Lung (tissue), 12 donors: ENCODE results near the gene CNIH3. TPM values are rescaled to one million over a fixed set of nuclear protein-coding genes. Genes with fewer than 3 reads are reported as not detected.

ENCODE experiments used
- ATAC-seq: fragments of 200-7000 bp; cut with Tn5 transposase; one replicate; pipeline ENCODE4 v1.9.1; 2020; ENCODE audit warnings: moderate number of reproducible peaks; ENCODE audit not compliant: insufficient read depth, low FRiP score
- DNase-seq, 3 donors: peaks; one replicate each; pipeline ENCODE4 v3.0.0-alpha.2; 2013 to 2017
- H3K27ac ChIP-seq, 2 donors: one replicate each; pipeline ENCODE4 v1.5.1; 2013; ENCODE audit warnings: mild to moderate bottlenecking in 2 of 2, moderate library complexity in 2 of 2, control low read depth in 1 of 2, inconsistent platforms in 1 of 2, low read depth in 1 of 2, low read length in 1 of 2
- H3K27me3 ChIP-seq, 3 donors: one replicate each; pipeline ENCODE4 v1.5.1; 2013; ENCODE audit warnings: low read length in 2 of 3; ENCODE audit not compliant: control insufficient read depth in 3 of 3, insufficient read depth in 3 of 3
- H3K36me3 ChIP-seq, 4 donors: one replicate each; pipeline ENCODE4 v1.5.1; 2013; ENCODE audit warnings: low read length in 4 of 4, mild to moderate bottlenecking in 1 of 4, moderate library complexity in 1 of 4; ENCODE audit not compliant: control insufficient read depth in 4 of 4, insufficient read depth in 4 of 4
- H3K4me1 ChIP-seq, 5 donors: one replicate each; pipeline ENCODE4 v1.5.1; 2013; ENCODE audit warnings: low read length in 5 of 5, mild to moderate bottlenecking in 2 of 5, moderate library complexity in 1 of 5; ENCODE audit not compliant: control insufficient read depth in 5 of 5, insufficient read depth in 5 of 5
- H3K4me3 ChIP-seq: one replicate; pipeline ENCODE4 v1.5.1; 2013; ENCODE audit warnings: mild to moderate bottlenecking, control low read depth, moderate library complexity
- H3K9ac ChIP-seq, 2 donors: one replicate each; pipeline ENCODE4 v1.5.1; 2013; ENCODE audit warnings: low read length in 2 of 2, control low read depth in 1 of 2; ENCODE audit not compliant: insufficient read depth in 1 of 2
- H3K9me3 ChIP-seq, 4 donors: one replicate each; pipeline ENCODE4 v1.5.1; 2013; ENCODE audit warnings: low read length in 3 of 4, mild to moderate bottlenecking in 1 of 4, moderate library complexity in 1 of 4; ENCODE audit not compliant: control insufficient read depth in 4 of 4, insufficient read depth in 3 of 4
- WGBS, 2 donors: extraction: QIAGEN DNeasy Blood & Tissue Kit; methylation state at CpG; one replicate each; pipeline ENCODE4 v1.1.7; 2013; 5-methylcytosine and 5-hydroxymethylcytosine counted together
- polyA plus RNA-seq, 2 donors: library from polyadenylated mRNA; stranded (reverse); fragments of 200-250 nt; gene quantifications; one replicate each; pipeline ENCODE4 v1.2.1, GENCODE V29; 2013
- total RNA-seq, 2 donors: library from RNA; depleted of rRNA in 1 of 2; stranded (reverse); fragments of >200 nt in 1 of 2; gene quantifications; one replicate each; pipeline ENCODE4 v1.2.1, GENCODE V29; 2014 to 2021
- TF ChIP-seq, protein P1 (sequence below): IDR thresholded peaks from 2 replicates; pipeline ENCODE4 v1.5.1; 2012; ENCODE audit warnings: mild to moderate bottlenecking; ENCODE audit errors: control extremely low read depth, extremely low read depth
- donor health status: control.
- donor health status: control.
- donor health status: Bipolar disorder and iron deficiency.
- donor health status: healthy.
- donor health status: DM: yes; HTN: yes; CAD: no.

CNIH3 gene
- total and polyA plus RNA-seq, 4 donors, result 0.70 to 5.2 (median 2.9) TPM

DNA sequence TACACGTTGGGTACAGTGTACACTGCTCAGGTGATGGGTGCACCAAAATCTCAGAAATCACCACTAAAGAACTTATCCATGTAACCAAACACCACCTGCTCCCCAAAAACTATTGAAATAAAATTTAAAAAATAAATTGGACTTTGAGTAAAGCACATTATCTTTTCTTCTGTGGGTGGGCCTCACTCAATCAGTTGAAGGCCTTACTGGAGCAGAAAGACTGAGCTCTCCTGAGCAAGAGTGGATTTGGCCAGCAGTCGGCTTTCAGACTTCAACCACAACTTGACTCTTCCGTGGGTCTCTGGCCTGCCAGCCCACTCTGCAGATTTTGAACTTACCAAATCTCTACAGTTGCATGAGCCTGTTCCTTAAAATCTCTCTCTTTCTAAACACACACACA is 78.9 kb downstream of the CNIH3 start:
- no peaks in the 10 kb centered on the region for H3K36me3 ChIP-seq
- peaks cover 0 to 6% (median 0%) of the 10 kb centered on the region in 4 donors for H3K9me3 ChIP-seq
- H3K27me3 ChIP-seq, result no peaks in the 10 kb centered on the region
- H3K27ac ChIP-seq, result no peak overlapping the region
- TF ChIP-seq, protein P1, sequence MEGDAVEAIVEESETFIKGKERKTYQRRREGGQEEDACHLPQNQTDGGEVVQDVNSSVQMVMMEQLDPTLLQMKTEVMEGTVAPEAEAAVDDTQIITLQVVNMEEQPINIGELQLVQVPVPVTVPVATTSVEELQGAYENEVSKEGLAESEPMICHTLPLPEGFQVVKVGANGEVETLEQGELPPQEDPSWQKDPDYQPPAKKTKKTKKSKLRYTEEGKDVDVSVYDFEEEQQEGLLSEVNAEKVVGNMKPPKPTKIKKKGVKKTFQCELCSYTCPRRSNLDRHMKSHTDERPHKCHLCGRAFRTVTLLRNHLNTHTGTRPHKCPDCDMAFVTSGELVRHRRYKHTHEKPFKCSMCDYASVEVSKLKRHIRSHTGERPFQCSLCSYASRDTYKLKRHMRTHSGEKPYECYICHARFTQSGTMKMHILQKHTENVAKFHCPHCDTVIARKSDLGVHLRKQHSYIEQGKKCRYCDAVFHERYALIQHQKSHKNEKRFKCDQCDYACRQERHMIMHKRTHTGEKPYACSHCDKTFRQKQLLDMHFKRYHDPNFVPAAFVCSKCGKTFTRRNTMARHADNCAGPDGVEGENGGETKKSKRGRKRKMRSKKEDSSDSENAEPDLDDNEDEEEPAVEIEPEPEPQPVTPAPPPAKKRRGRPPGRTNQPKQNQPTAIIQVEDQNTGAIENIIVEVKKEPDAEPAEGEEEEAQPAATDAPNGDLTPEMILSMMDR, result no peak
- DNase-seq (no peak), ATAC-seq (no peak)
- peaks cover 0 to 3% (median 0%) of the 10 kb centered on the region in 5 donors for H3K4me1 ChIP-seq
- H3K9ac ChIP-seq, result no peak overlapping the region
- 94 to 95% methylated on average over 3 of the region's 3 CpGs for WGBS, 2 donors
- H3K4me3 ChIP-seq, result no peak overlapping the region

DNA sequence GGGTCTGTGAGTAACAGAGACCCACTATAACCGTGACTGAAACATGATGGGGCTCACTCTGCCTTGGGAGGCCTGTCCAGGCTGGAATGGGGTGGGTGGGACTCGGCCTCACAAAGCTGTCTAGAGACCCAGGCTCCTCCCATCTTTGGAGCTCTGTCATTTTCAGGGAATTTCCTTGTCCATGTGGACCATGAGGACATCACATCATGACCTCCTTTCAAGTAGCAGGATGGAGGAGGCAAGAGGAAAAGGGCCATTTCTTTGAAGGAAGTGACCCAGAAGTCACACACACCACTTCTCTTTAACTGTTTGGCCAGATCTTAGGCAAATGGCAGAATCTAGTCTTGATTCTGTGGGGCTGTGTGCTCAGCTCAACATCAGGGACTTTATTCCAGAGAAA is 79.9 kb downstream of the CNIH3 start:
- no peaks in the 10 kb centered on the region for H3K36me3 ChIP-seq
- DNase-seq, result no peak
- 93% methylated on average over 2 of the region's 2 CpGs for WGBS, 2 donors
- ATAC-seq, result no peak
- H3K27ac ChIP-seq, result no peak overlapping the region
- no peak overlapping the region for H3K4me3 ChIP-seq
- TF ChIP-seq, protein P1, result no peak
- H3K9ac ChIP-seq, result no peak overlapping the region
- no peaks in the 10 kb centered on the region for H3K27me3 ChIP-seq
- H3K9me3 ChIP-seq, result peaks cover 0 to 6% (median 0%) of the 10 kb centered on the region in 4 donors
- H3K4me1 ChIP-seq, result peaks cover 0 to 3% (median 0%) of the 10 kb centered on the region in 5 donors

DNA sequence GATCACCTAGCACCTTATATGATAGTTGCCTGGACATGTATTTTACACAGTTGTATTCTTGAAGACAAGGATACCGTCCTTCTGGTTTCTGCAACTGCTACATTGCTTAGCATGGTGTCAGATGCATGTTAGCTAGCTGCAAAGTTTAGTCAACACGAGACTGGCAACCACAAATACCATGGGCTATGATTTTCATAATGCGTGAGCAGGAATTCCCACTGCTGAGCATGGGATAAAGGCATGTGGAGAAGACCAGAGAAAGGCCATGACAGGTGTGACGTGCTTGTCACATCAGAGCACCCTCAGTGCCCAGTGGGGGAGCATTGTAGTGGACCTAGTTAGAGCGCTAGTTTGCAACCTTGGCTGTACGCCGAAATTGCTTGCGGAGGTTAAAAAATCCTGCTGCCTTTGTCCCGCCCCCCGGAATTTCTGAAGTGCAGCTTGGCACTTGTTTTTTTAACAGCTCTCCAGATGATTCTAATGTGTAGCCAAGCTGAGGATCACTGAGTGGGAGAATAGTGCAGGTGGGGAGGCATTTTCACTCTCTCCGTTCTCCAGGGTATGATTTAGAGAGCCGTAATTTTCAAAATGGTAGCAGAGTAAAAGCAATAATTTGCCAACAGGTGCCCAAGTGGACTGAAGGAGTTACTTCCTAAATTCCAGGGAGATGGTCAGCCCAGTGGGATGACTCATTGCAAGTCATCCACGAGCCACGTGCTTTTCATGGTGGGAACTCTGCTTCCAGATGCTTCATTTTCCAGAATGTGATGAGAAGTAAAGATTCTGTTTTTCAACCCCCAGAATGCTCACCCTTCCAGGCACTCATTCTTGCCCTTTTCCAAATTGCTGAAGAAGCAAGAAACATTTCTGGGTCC is 81.0 kb downstream of the CNIH3 start:
- Histone ChIP-seq H3K4me3 (no peak overlapping the region), H3K4me1 (peaks cover 0 to 3% (median 0%) of the 10 kb centered on the region in 5 donors), H3K9me3 (peaks cover 0 to 6% (median 0%) of the 10 kb centered on the region in 4 donors), H3K27me3 (no peaks in the 10 kb centered on the region), H3K27ac (no peak overlapping the region), H3K36me3 (no peaks in the 10 kb centered on the region), H3K9ac (no peak overlapping the region)
- DNase-seq (peak; percentile 33 to 56 (median 43)), ATAC-seq (no peak)
- WGBS, 2 donors, result 69 to 84% methylated on average over 14 of the region's 14 CpGs
- TF ChIP-seq, protein P1, result no peak
